K562 (cell line): ENCODE data around the gene AGAP1. TPM values are rescaled to one million over a fixed set of nuclear protein-coding genes. Genes with fewer than 3 reads are reported as not detected.

Experiments
- ATAC-seq: fragments of 200-7000 bp; cut with Tn5 transposase; 3 replicates; pipeline ENCODE4 v1.9.1; 2020; ENCODE audit warnings: moderate library complexity
- BruUV-seq: library from RNA; stranded (reverse); fragments of 400-500 nt; replicated peaks from 2 replicates; lab custom pipeline; 2021; lab: Mats Ljungman, UMichigan
- CTCF ChIA-PET: fragments of 300-600 bp; formaldehyde crosslinking; extraction: SDS; loops from one replicate; lab custom pipeline; 2021; ENCODE audit warnings: low intra/inter-chr PET ratio; lab: Yijun Ruan, JAX
- POLR2A ChIA-PET: fragments of 300-600, 350-650 bp; sonication (Branson Sonifier 250); formaldehyde crosslinking; extraction: SDS; loops from one replicate; lab custom pipeline; 2021; ENCODE audit warnings: antibody characterized with exemption, inconsistent platforms; lab: Yijun Ruan, JAX
- DNase-seq, 4 experiments: peaks; one replicate each; pipeline versions ENCODE4 v3.0.0 to v3.0.0-alpha.2; 2011 to 2018; ENCODE audit warnings: low spot score in 3 of 4, mixed read lengths in 3 of 4; ENCODE audit errors: extremely low read depth in 1 of 4
- FAIRE-seq: peaks from 2 replicates; lab custom pipeline; 2011; peaks lifted over from hg19 to GRCh38; lab: Jason Lieb, UNC
- H2AFZ ChIP-seq: 2 replicates; pipeline ENCODE4 v1.6.0; 2011; ENCODE audit warnings: low read depth, low read length, control low read depth, inconsistent platforms
- H3K27ac ChIP-seq: fragments of 200-600 bp; 3 replicates; pipeline ENCODE4 v1.8.0; 2011; ENCODE audit warnings: low read depth, mild to moderate bottlenecking, control low read depth, inconsistent platforms, low read length, moderate library complexity, mixed read lengths; ENCODE audit errors: extremely low read depth
- H3K27me3 ChIP-seq, 2 experiments: fragments of 300-600 bp in 1 of 2; 2 replicates in 1 of 2; 3 replicates in 1 of 2; pipeline versions ENCODE4 v1.6.0 to v1.8.0; 2011; ENCODE audit warnings: inconsistent platforms in 2 of 2, low read length in 2 of 2, mild to moderate bottlenecking in 1 of 2, mixed read lengths in 1 of 2, moderate library complexity in 1 of 2; ENCODE audit not compliant: control insufficient read depth in 2 of 2, insufficient read depth in 2 of 2
- H3K36me3 ChIP-seq: fragments of 300-600 bp; 3 replicates; pipeline ENCODE4 v1.8.0; 2011; ENCODE audit warnings: mild to moderate bottlenecking, low read length, inconsistent platforms; ENCODE audit not compliant: control insufficient read depth, insufficient read depth
- H3K4me1 ChIP-seq, 2 experiments: fragments of 200-600 bp in 1 of 2; replicated peaks in 1 of 2; 2 replicates in 1 of 2; 3 replicates in 1 of 2; pipeline versions ENCODE4 v1.5.1 to v1.8.0; 2011; ENCODE audit warnings: inconsistent platforms in 2 of 2, low read length in 2 of 2, mild to moderate bottlenecking in 1 of 2, mixed read lengths in 1 of 2, moderate library complexity in 1 of 2; ENCODE audit not compliant: control insufficient read depth in 2 of 2, insufficient read depth in 2 of 2
- H3K4me2 ChIP-seq: 2 replicates; pipeline ENCODE4 v1.6.1; 2011; ENCODE audit warnings: low read length, control low read depth, inconsistent platforms, mixed read lengths; ENCODE audit not compliant: insufficient read depth
- H3K4me3 ChIP-seq: fragments of 200-600 bp; sonication (generic), shearing (Covaris generic); 2 replicates; pipeline ENCODE4 v1.5.1; 2016; ENCODE audit warnings: control low read depth, inconsistent platforms
- H3K79me2 ChIP-seq: fragments of 200-600 bp; 3 replicates; pipeline ENCODE4 v1.8.0; 2011; ENCODE audit warnings: low read length, inconsistent platforms; ENCODE audit not compliant: control insufficient read depth, insufficient read depth
- H3K9ac ChIP-seq, 2 experiments: 2 replicates each; pipeline versions ENCODE4 v1.6.0 to v1.6.1; 2011; ENCODE audit warnings: low read depth in 2 of 2, low read length in 2 of 2, control low read depth in 1 of 2, inconsistent platforms in 1 of 2, mild to moderate bottlenecking in 1 of 2, mixed read lengths in 1 of 2; ENCODE audit not compliant: insufficient read depth in 1 of 2
- H3K9me1 ChIP-seq: one replicate; pipeline ENCODE4 v1.6.0; 2011; ENCODE audit warnings: inconsistent platforms, mild to moderate bottlenecking, low read length, moderate library complexity; ENCODE audit not compliant: control insufficient read depth, insufficient read depth
- H3K9me3 ChIP-seq: replicated peaks from 2 replicates; pipeline ENCODE4 v1.5.1; 2011; ENCODE audit warnings: low read depth, low read length, inconsistent platforms; ENCODE audit not compliant: control insufficient read depth, insufficient read depth
- H4K20me1 ChIP-seq: replicated peaks from 2 replicates; pipeline ENCODE4 v1.6.1; 2011; ENCODE audit warnings: low read length, inconsistent platforms, mixed read lengths; ENCODE audit not compliant: control insufficient read depth, insufficient read depth
- BCOR ChIP-seq: fragments of 450-650 bp; IDR thresholded peaks from 2 replicates; pipeline ENCODE4 v1.6.1; 2016
- COPS2 ChIP-seq: fragments of 450-650 bp; conservative IDR thresholded peaks from 2 replicates; pipeline ENCODE4 v1.6.1; 2016; ENCODE audit warnings: mild to moderate bottlenecking, moderate library complexity
- HNRNPK ChIP-seq: fragments of 200-400 bp; formaldehyde crosslinking; IDR thresholded peaks from one replicate; pipeline ENCODE4 v1.6.1; 2018; ENCODE audit warnings: mild to moderate bottlenecking, low read depth, low read length; ENCODE audit not compliant: poor library complexity, severe bottlenecking
- MBD2 ChIP-seq: sonication (generic); IDR thresholded peaks from 2 replicates; pipeline ENCODE4 v1.6.1; 2016; ENCODE audit warnings: low read depth, borderline replicate concordance
- RBFOX2 ChIP-seq: fragments of 200-400 bp; formaldehyde crosslinking; IDR thresholded peaks from 2 replicates; pipeline ENCODE4 v1.6.1; 2017; ENCODE audit warnings: low read depth, mild to moderate bottlenecking, low read length, moderate library complexity
- SNRNP70 ChIP-seq: fragments of 200-400 bp; formaldehyde crosslinking; optimal IDR thresholded peaks from 2 replicates; pipeline ENCODE3; 2017; ENCODE audit warnings: low read depth, low read length
- TCFL5 ChIP-seq: fragments of 250-450 bp; sonication (Bioruptor Pico); conservative IDR thresholded peaks from 2 replicates; pipeline ENCODE4 v1.6.1; 2021; ENCODE audit warnings: mild to moderate bottlenecking, moderate library complexity, matching md5 sums
- ZBTB17 ChIP-seq: fragments of 450-650 bp; formaldehyde crosslinking; IDR thresholded peaks from 2 replicates; pipeline ENCODE4 v1.4.0; 2020; ENCODE audit warnings: mild to moderate bottlenecking
- ZFX ChIP-seq: sonication (generic); formaldehyde crosslinking; IDR thresholded peaks from 2 replicates; pipeline ENCODE4 v1.8.0; 2022; ENCODE audit warnings: mild to moderate bottlenecking, missing genetic modification reagents, moderate library complexity
- WGBS: fragments of 100-300 bp; shearing (Covaris generic); methylation state at CpG from one replicate; pipeline ENCODE4 v1.1.6; 2016; ENCODE audit warnings: low coverage, mixed read lengths; ENCODE audit not compliant: insufficient coverage; ENCODE audit errors: missing lambda C conversion rate; 5-methylcytosine and 5-hydroxymethylcytosine counted together
- in situ Hi-C: fragments of 300-500 bp; cut with MboI; formaldehyde crosslinking; loops from 4 replicates; pipeline ENCODE4 v1.15.0; 2018; ENCODE audit warnings: inconsistent platforms, mixed read lengths
- intact Hi-C: fragments of 100-400 bp; cut with micrococcal nuclease; formaldehyde crosslinking; loops from 2 replicates; pipeline ENCODE4 v1.14.2; 2022
- polyA plus RNA-seq, 8 experiments: library from polyadenylated mRNA; depleted of rRNA in 4 of 8; stranded (reverse) in 5 of 8; unstranded in 3 of 8; fragments of >200 nt; fragmentation: Nextera tagmentation in 2 of 8; fragmentation: Illumina TruSeq in 1 of 8; extraction: Ambion mirVana in 2 of 8; extraction: Trizol in 1 of 8; gene quantifications; 2 replicates each; pipeline versions ENCODE4 v1.2.1 to v1.2.3, GENCODE V29; 2011 to 2014; ENCODE audit warnings: inconsistent platforms in 1 of 8, missing spikeins in 1 of 8
- total RNA-seq, 7 experiments: library from RNA; depleted of rRNA in 6 of 7; stranded (reverse); fragments of >200 nt in 6 of 7; fragmentation: Illumina TruSeq in 2 of 7; extraction: Trizol in 2 of 7; gene quantifications; 2 replicates each; pipeline versions ENCODE4 v1.2.1 to v1.2.3, GENCODE V29; 2011 to 2021; ENCODE audit warnings: low replicate concordance in 1 of 7
- TF ChIP-seq, protein P1 (sequence below): fragments of 450-650 bp; IDR thresholded peaks from 2 replicates; pipeline ENCODE4 v1.6.1; 2014; ENCODE audit warnings: low read depth, mild to moderate bottlenecking, moderate library complexity, borderline replicate concordance
- TF ChIP-seq, protein P2 (sequence below): sonication (generic); formaldehyde crosslinking; IDR thresholded peaks from 2 replicates; pipeline ENCODE4 v1.5.0; 2020; ENCODE audit warnings: missing genetic modification reagents
- TF ChIP-seq, protein P3 (sequence below): fragments of 250-450 bp; sonication (Bioruptor Pico); IDR thresholded peaks from 2 replicates; pipeline ENCODE4 v1.4.0; 2020
- TF ChIP-seq, protein P4 (sequence below), 2 experiments: fragments of 450-650 bp; IDR thresholded peaks; 2 replicates each; pipeline ENCODE4 v1.6.1; 2016

The AGAP1 gene
- total and polyA plus RNA-seq, 9 of the 15 experiments (the other 6 are each of a cell fraction or from before 2014, with no cell fraction given), result 1.3 to 24.0 (median 10.6) TPM

DNA sequence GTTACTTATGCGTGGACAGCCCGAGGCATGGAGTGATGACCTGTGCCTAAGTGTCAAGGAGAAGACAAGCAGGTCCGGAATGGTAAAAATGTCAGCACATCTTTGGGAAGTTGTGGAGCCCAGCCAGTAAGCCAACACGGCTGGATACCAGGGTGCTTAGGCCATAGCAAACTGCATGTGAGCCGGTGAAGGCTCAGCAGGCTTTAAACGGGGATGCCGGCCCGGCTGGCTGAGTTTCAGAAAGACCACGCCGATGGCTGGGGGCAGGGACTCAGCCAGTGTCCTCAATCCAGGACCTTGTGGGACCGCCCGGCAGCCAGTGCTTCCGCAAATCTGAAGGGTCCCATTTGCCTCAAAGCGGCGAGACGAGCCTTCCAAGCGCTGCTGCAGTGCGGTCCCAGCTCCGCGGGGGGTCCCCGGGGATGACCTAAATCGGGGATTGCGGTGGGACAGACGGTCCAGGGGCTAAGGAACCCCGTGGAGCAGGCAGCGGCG is 946 bp upstream of the AGAP1 start:
- intact Hi-C loops (loop anchor here (2.0 to 10.0 kb wide), 2 partner anchors 32 to 358 kb away; no protein-coding TSS in a partner anchor), in situ Hi-C loops (no loop called here)
- ChIA-PET POLR2A (interaction anchor here (0.6 to 1.2 kb wide), 2 partner anchors 9 to 223 kb away, joined by 3 read pairs; no protein-coding TSS in a partner anchor), CTCF (no interaction called here)
- DNase-seq, result no peak
- H2AFZ ChIP-seq, result peak overlapping the region; percentile 87
- peak overlapping the region; percentile 72 for H3K4me2 ChIP-seq
- H3K9me3 ChIP-seq, result no peaks in the 10 kb centered on the region; the same call in 1 of the 2 replicates
- no peak for ATAC-seq
- H3K27ac ChIP-seq, result peak overlapping the region; percentile 16; the same call in 1 of the 3 replicates
- H3K4me3 ChIP-seq, result no peak overlapping the region; the same call in 1 of the 2 replicates
- no TSS peak for BruUV-seq
- peak overlapping the region; percentile 45 to 93; a peak in 3 of 4 replicates for H3K9ac ChIP-seq
- FAIRE-seq, result no peak
- H3K4me1 ChIP-seq, result peaks cover 28 to 31% of the 10 kb centered on the region in 2 experiments; a peak in 4 of 5 replicates
- no peaks in the 10 kb centered on the region for H3K9me1 ChIP-seq
- peaks cover 34% of the 10 kb centered on the region for H3K79me2 ChIP-seq
- no peaks in the 10 kb centered on the region for H3K27me3 ChIP-seq
- 58% methylated on average over 14 of the region's 27 CpGs for WGBS
- peaks cover 18% of the 10 kb centered on the region for H4K20me1 ChIP-seq
- peaks cover 3% of the 10 kb centered on the region; the same call in 2 of the 3 replicates for H3K36me3 ChIP-seq
- TF ChIP-seq BCOR (no peak), MBD2 (no peak), ZFX (CRISPR knock-in tag) (0 out of 2 replicates have a peak, but pooled peaks have one; percentile 10), RBFOX2 (peak; percentile 12; the same call in 1 of the 2 replicates), HNRNPK (no peak), COPS2 (no peak), TCFL5 (CRISPR knock-in tag) (no peak), ZBTB17 (CRISPR knock-in tag) (no peak), SNRNP70 (no peak)
- TF ChIP-seq, protein P1, sequence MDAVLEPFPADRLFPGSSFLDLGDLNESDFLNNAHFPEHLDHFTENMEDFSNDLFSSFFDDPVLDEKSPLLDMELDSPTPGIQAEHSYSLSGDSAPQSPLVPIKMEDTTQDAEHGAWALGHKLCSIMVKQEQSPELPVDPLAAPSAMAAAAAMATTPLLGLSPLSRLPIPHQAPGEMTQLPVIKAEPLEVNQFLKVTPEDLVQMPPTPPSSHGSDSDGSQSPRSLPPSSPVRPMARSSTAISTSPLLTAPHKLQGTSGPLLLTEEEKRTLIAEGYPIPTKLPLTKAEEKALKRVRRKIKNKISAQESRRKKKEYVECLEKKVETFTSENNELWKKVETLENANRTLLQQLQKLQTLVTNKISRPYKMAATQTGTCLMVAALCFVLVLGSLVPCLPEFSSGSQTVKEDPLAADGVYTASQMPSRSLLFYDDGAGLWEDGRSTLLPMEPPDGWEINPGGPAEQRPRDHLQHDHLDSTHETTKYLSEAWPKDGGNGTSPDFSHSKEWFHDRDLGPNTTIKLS, result no peak
- TF ChIP-seq, protein P2, sequence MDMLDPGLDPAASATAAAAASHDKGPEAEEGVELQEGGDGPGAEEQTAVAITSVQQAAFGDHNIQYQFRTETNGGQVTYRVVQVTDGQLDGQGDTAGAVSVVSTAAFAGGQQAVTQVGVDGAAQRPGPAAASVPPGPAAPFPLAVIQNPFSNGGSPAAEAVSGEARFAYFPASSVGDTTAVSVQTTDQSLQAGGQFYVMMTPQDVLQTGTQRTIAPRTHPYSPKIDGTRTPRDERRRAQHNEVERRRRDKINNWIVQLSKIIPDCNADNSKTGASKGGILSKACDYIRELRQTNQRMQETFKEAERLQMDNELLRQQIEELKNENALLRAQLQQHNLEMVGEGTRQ (CRISPR knock-in tag), result no peak
- TF ChIP-seq, protein P3, sequence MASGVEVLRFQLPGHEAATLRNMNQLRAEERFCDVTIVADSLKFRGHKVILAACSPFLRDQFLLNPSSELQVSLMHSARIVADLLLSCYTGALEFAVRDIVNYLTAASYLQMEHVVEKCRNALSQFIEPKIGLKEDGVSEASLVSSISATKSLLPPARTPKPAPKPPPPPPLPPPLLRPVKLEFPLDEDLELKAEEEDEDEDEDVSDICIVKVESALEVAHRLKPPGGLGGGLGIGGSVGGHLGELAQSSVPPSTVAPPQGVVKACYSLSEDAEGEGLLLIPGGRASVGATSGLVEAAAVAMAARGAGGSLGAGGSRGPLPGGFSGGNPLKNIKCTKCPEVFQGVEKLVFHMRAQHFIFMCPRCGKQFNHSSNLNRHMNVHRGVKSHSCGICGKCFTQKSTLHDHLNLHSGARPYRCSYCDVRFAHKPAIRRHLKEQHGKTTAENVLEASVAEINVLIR (CRISPR knock-in tag), result no peak
- TF ChIP-seq, protein P4, sequence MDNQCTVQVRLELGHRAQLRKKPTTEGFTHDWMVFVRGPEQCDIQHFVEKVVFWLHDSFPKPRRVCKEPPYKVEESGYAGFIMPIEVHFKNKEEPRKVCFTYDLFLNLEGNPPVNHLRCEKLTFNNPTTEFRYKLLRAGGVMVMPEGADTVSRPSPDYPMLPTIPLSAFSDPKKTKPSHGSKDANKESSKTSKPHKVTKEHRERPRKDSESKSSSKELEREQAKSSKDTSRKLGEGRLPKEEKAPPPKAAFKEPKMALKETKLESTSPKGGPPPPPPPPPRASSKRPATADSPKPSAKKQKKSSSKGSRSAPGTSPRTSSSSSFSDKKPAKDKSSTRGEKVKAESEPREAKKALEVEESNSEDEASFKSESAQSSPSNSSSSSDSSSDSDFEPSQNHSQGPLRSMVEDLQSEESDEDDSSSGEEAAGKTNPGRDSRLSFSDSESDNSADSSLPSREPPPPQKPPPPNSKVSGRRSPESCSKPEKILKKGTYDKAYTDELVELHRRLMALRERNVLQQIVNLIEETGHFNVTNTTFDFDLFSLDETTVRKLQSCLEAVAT (IDR thresholded peaks at IDR 0.05), result peak in 1 of 2 experiments; percentile 79; a peak in 2 of 4 replicates
